ACC112 (cell line): Measurements from ENCODE around the gene CGAS.

Source experiments
- H2AFZ ChIP-seq: fragments of 200-600 bp; sonication (generic); one replicate; pipeline ENCODE4 v1.6.0; 2017; ENCODE audit warnings: antibody characterized with exemption, low read length; ENCODE audit not compliant: unreplicated experiment
- H3K27ac ChIP-seq: fragments of 200-600 bp; sonication (generic); 2 replicates; pipeline ENCODE4 v1.5.1; 2014; ENCODE audit warnings: low read depth, mild to moderate bottlenecking, antibody characterized with exemption, low read length, moderate library complexity
- H3K27me3 ChIP-seq: fragments of 200-600 bp; sonication (generic); 2 replicates; pipeline ENCODE4 v1.6.1; 2014; ENCODE audit warnings: mild to moderate bottlenecking, antibody characterized with exemption, low read length, moderate library complexity, mixed read lengths; ENCODE audit not compliant: insufficient read depth
- H3K36me3 ChIP-seq: fragments of 200-600 bp; sonication (generic); 2 replicates; pipeline ENCODE4 v1.6.1; 2016; ENCODE audit warnings: mild to moderate bottlenecking, antibody characterized with exemption, low read length, moderate library complexity, mixed read lengths; ENCODE audit not compliant: insufficient read depth
- H3K4me1 ChIP-seq: fragments of 200-600 bp; sonication (generic); one replicate; pipeline ENCODE4 v1.6.1; 2016; ENCODE audit warnings: low read length, mixed read lengths; ENCODE audit not compliant: insufficient read depth, unreplicated experiment, control insufficient read depth
- H3K4me3 ChIP-seq: fragments of 200-600 bp; sonication (generic); 2 replicates; pipeline ENCODE4 v1.5.1; 2014; ENCODE audit warnings: mild to moderate bottlenecking, low read depth, low read length
- H3K79me2 ChIP-seq: fragments of 200-600 bp; sonication (generic); one replicate; pipeline ENCODE4 v1.6.0; 2016; ENCODE audit warnings: low read length; ENCODE audit not compliant: control insufficient read depth, unreplicated experiment, insufficient read depth

CGAS gene

GRCh38 chr6:73377225-73377624 lies 74.9 kb downstream of the CGAS start:
- Histone ChIP-seq H3K27ac (no peak overlapping the region), H3K79me2 (no peaks in the 10 kb centered on the region), H3K4me3 (no peak overlapping the region), H3K27me3 (no peaks in the 10 kb centered on the region), H3K36me3 (no peaks in the 10 kb centered on the region), H2AFZ (no peak overlapping the region), H3K4me1 (no peaks in the 10 kb centered on the region)

GRCh38 chr6:73375216-73375615 lies 76.9 kb downstream of the CGAS start:
- Histone ChIP-seq H3K4me3 (no peak overlapping the region), H3K27ac (no peak overlapping the region), H2AFZ (no peak overlapping the region), H3K36me3 (no peaks in the 10 kb centered on the region), H3K79me2 (no peaks in the 10 kb centered on the region), H3K4me1 (no peaks in the 10 kb centered on the region), H3K27me3 (no peaks in the 10 kb centered on the region)
